PC-9 (cell line): ENCODE results near the gene CD19.

Experiments used
- CTCF ChIP-seq: fragments of 200-600 bp; sonication (generic); conservative IDR thresholded peaks from 2 replicates; pipeline ENCODE4 v1.6.1; 2017; ENCODE audit warnings: mixed run types, antibody characterized with exemption, mild to moderate bottlenecking, moderate library complexity
- EZH2 ChIP-seq: fragments of 200-600 bp; sonication (generic); IDR thresholded peaks from 2 replicates; pipeline ENCODE4 v1.8.0; 2017; ENCODE audit warnings: antibody characterized with exemption, low read depth

DNA sequence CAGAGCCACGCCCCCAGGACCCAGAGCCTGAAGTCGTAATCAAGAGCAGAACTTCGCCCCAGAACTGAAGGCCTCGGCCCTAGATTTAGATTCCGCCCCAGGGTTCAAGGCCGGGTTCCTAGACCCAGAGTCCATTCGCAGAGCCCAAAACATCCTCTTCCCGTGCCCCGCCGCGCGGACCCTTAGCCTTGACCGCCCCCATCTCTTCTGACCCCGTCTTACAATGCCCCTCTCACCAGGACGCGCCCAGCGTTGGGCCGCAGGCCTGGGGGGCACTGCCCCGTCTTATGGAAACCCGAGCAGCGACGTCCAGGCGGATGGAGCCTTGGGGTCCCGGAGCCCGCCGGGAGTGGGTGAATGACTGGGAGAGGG is 5.0 kb downstream of the CD19 start:
- TF ChIP-seq EZH2: no peak
- TF ChIP-seq CTCF: no peak
